ENCODE data around the gene ESYT2. TPM values are rescaled to one million over a fixed set of nuclear protein-coding genes. Genes with fewer than 3 reads are reported as not detected.

The ESYT2 gene
- total RNA-seq, 1 experiment from 2014 or later = 39.0 TPM

DNA sequence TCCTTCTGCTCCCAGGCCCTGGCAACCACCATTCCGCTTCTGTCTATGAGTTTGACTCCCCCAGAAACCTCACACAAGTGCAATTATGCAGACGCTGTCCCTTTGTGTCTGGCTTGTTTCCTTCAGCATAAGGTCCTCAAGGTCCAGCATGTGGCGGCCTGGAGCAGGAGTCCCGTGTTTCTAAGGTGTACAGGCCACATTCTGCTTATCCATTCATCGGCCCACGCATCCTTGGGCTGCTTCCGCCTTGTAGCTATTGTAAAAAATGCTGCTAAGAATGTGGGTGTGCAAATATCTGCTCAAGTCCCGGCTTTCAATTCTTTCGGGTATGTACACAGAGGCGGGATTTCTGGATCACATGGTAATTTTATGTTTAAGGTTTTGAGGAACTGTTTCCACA is 38.2 kb downstream of the ESYT2 start:
- no peak overlapping the region for H3K23ac ChIP-seq (ENCODE audit: insufficient read length, low read depth, low read length)
- Mint-ChIP-seq H3K4me1 (0 out of 4 replicates have a peak, but pooled peaks cover 0 to 2% of the 10 kb centered on the region in 2 experiments), H3K4me3 (no peak overlapping the region), H3K9me3 (no peaks in the 10 kb centered on the region), H3K27ac (peak overlapping the region in 1 of 3 experiments; percentile 77; a peak in 2 of 7 replicates), H3K36me3 (ENCODE audit: insufficient read depth in 1 of 3, low read depth in 3 of 3) (peaks cover 12 to 61% (median 47%) of the 10 kb centered on the region in 3 experiments; a peak in 6 of 7 replicates), H3K27me3 (ENCODE audit: low read depth) (no peaks in the 10 kb centered on the region)
- DNase-seq = no peak
- H4K20me1 ChIP-seq (ENCODE audit: control insufficient read depth, insufficient read depth, insufficient read length) = no peaks in the 10 kb centered on the region
- H2AFZ ChIP-seq (ENCODE audit: low read length) = no peak overlapping the region
- no peak overlapping the region for H4K8ac ChIP-seq (replicated peaks; ENCODE audit: insufficient read length, low read depth, low read length)
- H3K79me2 ChIP-seq (ENCODE audit: insufficient read depth, low read length) = no peaks in the 10 kb centered on the region
- no peak overlapping the region for H3K4ac ChIP-seq (ENCODE audit: low read depth, low read length)
- no peak overlapping the region for H2BK120ac ChIP-seq (ENCODE audit: low read depth, low read length, poor library complexity, severe bottlenecking)
- no peaks in the 10 kb centered on the region for H3K79me1 ChIP-seq (ENCODE audit: insufficient read depth, low read depth, low read length, poor library complexity, severe bottlenecking)
- no peak overlapping the region for H3K9ac ChIP-seq (ENCODE audit: extremely low read depth, insufficient read length, low read length)
- no peaks in the 10 kb centered on the region for H3K9me3 ChIP-seq (ENCODE audit: control insufficient read depth, low read depth, low read length)
- H2BK5ac ChIP-seq (ENCODE audit: insufficient read length, low read length) = no peak overlapping the region
- no CpG with 5 or more reads among the region's 10 CpGs for WGBS (ENCODE audit: extremely low coverage, insufficient read length, low lambda C conversion rate)
- no peak overlapping the region for H3K18ac ChIP-seq (ENCODE audit: insufficient read length, low read depth, low read length)
- no peak for TF ChIP-seq CTCF (conservative IDR thresholded peaks at IDR 0.05)
- H4K5ac ChIP-seq (ENCODE audit: insufficient read length, low read depth, low read length) = no peak overlapping the region
- no peak overlapping the region for H3K27ac ChIP-seq (ENCODE audit: insufficient read length, low read depth, low read length)
- no peak overlapping the region for H3K4me2 ChIP-seq (ENCODE audit: insufficient read depth, insufficient read length, low read length)
- H3K4me1 ChIP-seq (ENCODE audit: insufficient read depth, low read length) = no peaks in the 10 kb centered on the region
- no peak overlapping the region for H4K91ac ChIP-seq (ENCODE audit: insufficient read length, low read depth, low read length)
- no peak overlapping the region for H2AK5ac ChIP-seq (ENCODE audit: insufficient read length, low read length)
- H3K14ac ChIP-seq (ENCODE audit: insufficient read depth, low read length) = no peak overlapping the region
- no peak overlapping the region for H2BK20ac ChIP-seq (ENCODE audit: low read depth, low read length, poor library complexity, severe bottlenecking)
- no peak overlapping the region for H2BK15ac ChIP-seq (ENCODE audit: low read depth, low read length)
- H3K27me3 ChIP-seq (ENCODE audit: insufficient read depth, low read length) = no peaks in the 10 kb centered on the region
- no peak overlapping the region for H3T11ph ChIP-seq (ENCODE audit: low read length)
- no peak overlapping the region for H3K56ac ChIP-seq (ENCODE audit: insufficient read length, low read depth, low read length)
- H2BK12ac ChIP-seq (ENCODE audit: insufficient read length, low read depth, low read length) = no peak overlapping the region
- no peaks in the 10 kb centered on the region for H3K23me2 ChIP-seq (ENCODE audit: insufficient read length, low read depth, low read length, poor library complexity, severe bottlenecking)
